Endothelial cell (in vitro differentiated cells): ENCODE results near the gene TMEM225B. TPM values are rescaled to one million over a fixed set of nuclear protein-coding genes. Genes with fewer than 3 reads are reported as not detected.

Source experiments
- DNase-seq: peaks from one replicate; pipeline ENCODE4 v3.0.0; 2021; ENCODE audit warnings: low spot score
- H3K27ac Mint-ChIP-seq: one replicate; pipeline ENCODE4 v1.8.0; 2021; ENCODE audit warnings: mixed read lengths, inconsistent platforms; ENCODE audit not compliant: unreplicated experiment
- H3K27me3 Mint-ChIP-seq: one replicate; pipeline ENCODE4 v1.8.0; 2021; ENCODE audit warnings: mild to moderate bottlenecking, moderate library complexity, mixed read lengths, inconsistent platforms; ENCODE audit not compliant: unreplicated experiment
- H3K36me3 Mint-ChIP-seq: one replicate; pipeline ENCODE4 v1.8.0; 2021; ENCODE audit warnings: mild to moderate bottlenecking, low read depth, mixed read lengths, inconsistent platforms; ENCODE audit not compliant: unreplicated experiment
- H3K4me1 Mint-ChIP-seq: one replicate; pipeline ENCODE4 v1.8.0; 2021; ENCODE audit warnings: mild to moderate bottlenecking, mixed read lengths, inconsistent platforms; ENCODE audit not compliant: unreplicated experiment
- H3K4me3 Mint-ChIP-seq: one replicate; pipeline ENCODE4 v1.8.0; 2021; ENCODE audit warnings: mild to moderate bottlenecking, mixed read lengths, inconsistent platforms; ENCODE audit not compliant: unreplicated experiment
- H3K9me3 Mint-ChIP-seq: one replicate; pipeline ENCODE4 v1.8.0; 2021; ENCODE audit warnings: mixed read lengths, inconsistent platforms; ENCODE audit not compliant: unreplicated experiment
- total RNA-seq: library from RNA; stranded (reverse); fragmentation: NEBNext Ultra II Directional; extraction: Animal tissue kit (Norgen Biotek cat#: 25700); gene quantifications from one replicate; pipeline ENCODE4 v1.2.1, GENCODE V29; 2021; ENCODE audit not compliant: unreplicated experiment
- TF ChIP-seq, protein P1 (sequence below): fragments of 200-600 bp; sonication (generic); IDR thresholded peaks from one replicate; pipeline ENCODE4 v1.5.0; 2021; ENCODE audit warnings: antibody characterized with exemption; ENCODE audit not compliant: unreplicated experiment

Gene TMEM225B
- total RNA-seq, 1 donor from 2014 or later, result 0.46 TPM

DNA sequence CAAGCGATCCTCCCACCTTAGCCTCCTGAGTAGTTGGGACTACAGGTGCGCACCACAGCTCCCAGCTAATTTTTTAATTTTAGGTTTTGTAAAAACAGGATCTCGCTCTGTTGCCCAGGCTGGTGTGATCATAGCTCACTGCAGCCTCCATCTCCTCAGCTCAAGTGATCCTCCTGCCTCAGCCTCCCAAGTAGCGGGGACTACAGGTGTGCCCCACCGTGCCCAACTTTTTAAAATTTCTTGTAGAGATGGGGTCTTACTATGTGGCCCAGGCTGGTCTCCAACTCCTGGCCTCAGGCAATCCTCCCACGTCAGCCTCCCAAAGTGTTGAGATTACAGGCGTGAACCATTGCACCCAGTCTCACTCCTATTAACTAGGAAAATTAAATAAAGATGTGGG lies 7.5 kb downstream of the TMEM225B start:
- no peak for DNase-seq
- TF ChIP-seq, protein P1, sequence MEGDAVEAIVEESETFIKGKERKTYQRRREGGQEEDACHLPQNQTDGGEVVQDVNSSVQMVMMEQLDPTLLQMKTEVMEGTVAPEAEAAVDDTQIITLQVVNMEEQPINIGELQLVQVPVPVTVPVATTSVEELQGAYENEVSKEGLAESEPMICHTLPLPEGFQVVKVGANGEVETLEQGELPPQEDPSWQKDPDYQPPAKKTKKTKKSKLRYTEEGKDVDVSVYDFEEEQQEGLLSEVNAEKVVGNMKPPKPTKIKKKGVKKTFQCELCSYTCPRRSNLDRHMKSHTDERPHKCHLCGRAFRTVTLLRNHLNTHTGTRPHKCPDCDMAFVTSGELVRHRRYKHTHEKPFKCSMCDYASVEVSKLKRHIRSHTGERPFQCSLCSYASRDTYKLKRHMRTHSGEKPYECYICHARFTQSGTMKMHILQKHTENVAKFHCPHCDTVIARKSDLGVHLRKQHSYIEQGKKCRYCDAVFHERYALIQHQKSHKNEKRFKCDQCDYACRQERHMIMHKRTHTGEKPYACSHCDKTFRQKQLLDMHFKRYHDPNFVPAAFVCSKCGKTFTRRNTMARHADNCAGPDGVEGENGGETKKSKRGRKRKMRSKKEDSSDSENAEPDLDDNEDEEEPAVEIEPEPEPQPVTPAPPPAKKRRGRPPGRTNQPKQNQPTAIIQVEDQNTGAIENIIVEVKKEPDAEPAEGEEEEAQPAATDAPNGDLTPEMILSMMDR, result no peak
- Mint-ChIP-seq H3K4me3 (no peak overlapping the region), H3K27ac (no peak overlapping the region), H3K36me3 (no peaks in the 10 kb centered on the region), H3K4me1 (no peaks in the 10 kb centered on the region), H3K9me3 (no peaks in the 10 kb centered on the region), H3K27me3 (peaks cover 2% of the 10 kb centered on the region)

DNA sequence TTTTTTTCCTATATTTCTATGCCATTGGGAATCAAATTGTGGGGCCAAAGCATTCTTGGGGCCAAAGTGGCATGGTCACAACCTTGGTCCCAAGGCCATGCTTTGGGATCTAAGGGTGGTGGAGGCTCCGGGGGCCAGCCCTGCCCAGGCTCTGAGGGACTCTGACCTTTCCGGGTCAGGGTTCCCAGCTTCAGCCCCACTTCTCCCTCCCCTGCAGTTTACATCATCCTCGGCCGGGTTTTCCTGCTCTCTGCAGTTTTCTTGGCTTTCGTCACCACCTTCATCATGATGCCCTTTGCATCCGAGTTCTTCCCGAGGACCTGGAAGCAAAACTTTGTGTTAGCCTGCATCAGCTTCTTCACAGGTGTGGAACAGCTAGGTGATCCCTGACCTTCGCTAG lies 8.5 kb downstream of the TMEM225B start:
- Mint-ChIP-seq H3K9me3 (no peaks in the 10 kb centered on the region), H3K27ac (no peak overlapping the region), H3K27me3 (peaks cover 4% of the 10 kb centered on the region), H3K4me1 (no peaks in the 10 kb centered on the region), H3K4me3 (no peak overlapping the region), H3K36me3 (no peaks in the 10 kb centered on the region)
- no peak for DNase-seq
- TF ChIP-seq, protein P1, result no peak

DNA sequence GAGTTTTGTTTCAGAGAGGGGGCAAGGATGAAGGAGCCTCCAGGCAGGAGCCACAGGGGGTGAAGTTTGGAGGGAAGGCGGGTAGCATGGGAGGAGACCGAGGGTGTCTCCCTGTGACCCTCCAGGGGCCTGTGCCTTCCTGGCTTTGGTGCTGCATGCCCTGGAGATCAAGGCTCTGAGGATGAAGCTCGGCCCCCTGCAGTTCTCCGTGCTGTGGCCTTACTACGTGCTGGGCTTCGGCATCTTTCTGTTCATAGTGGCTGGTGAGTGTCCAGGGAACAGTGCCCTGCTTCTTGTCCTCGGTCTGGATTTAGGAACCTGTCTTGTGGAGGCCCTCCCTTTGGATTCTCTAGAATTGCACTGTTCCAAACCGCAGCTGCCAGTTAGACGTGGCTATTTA lies 9.5 kb downstream of the TMEM225B start:
- no peak for DNase-seq
- no peaks in the 10 kb centered on the region for H3K4me1 Mint-ChIP-seq
- no peaks in the 10 kb centered on the region for H3K36me3 Mint-ChIP-seq
- TF ChIP-seq, protein P1, result no peak
- peaks cover 4% of the 10 kb centered on the region for H3K27me3 Mint-ChIP-seq
- H3K27ac Mint-ChIP-seq, result no peak overlapping the region
- no peak overlapping the region for H3K4me3 Mint-ChIP-seq
- H3K9me3 Mint-ChIP-seq, result no peaks in the 10 kb centered on the region

DNA sequence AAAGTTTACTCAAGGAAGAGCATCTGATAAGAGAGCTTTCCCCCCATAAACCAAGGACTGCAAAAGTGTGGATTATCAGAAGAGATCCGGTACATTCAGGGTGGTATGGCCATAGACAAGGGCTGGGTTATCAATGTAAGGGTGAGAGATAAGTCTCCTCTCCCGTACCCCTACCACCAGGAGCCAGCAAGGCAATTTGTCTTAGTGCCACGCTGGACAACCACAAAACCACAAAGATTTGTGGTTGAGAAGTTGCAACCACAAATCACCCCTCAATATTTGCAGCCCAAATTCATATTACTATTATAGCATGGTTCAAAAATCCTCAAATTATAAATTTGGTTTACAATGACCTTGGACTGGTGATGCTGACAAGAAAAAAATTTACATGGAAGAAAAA lies 16.4 kb downstream of the TMEM225B start:
- H3K36me3 Mint-ChIP-seq, result peaks cover 15% of the 10 kb centered on the region
- no peak for DNase-seq
- peaks cover 12% of the 10 kb centered on the region for H3K27me3 Mint-ChIP-seq
- TF ChIP-seq, protein P1, result no peak
- H3K4me1 Mint-ChIP-seq, result peaks cover 12% of the 10 kb centered on the region
- no peaks in the 10 kb centered on the region for H3K9me3 Mint-ChIP-seq
- peak overlapping the region; percentile 24 for H3K4me3 Mint-ChIP-seq
- no peak overlapping the region for H3K27ac Mint-ChIP-seq

DNA sequence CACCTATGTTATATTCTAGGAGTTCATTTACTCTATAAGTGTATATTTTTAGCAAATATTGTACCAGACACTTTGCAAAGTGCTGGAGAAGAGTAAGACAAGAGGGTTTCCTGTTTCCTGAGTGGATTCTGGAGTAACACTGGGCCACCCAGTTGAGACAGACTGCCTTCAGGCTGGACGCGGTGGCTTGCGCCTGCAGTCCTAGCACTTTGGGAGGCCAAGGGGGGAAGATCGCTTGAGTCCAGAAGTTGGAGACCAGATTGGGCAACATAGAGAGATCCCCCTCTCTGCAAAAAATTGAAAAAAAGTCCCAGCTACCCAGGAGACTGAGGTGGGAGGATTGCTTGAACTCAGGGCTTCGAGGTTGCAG lies 17.9 kb downstream of the TMEM225B start:
- no peaks in the 10 kb centered on the region for H3K9me3 Mint-ChIP-seq
- peaks cover 22% of the 10 kb centered on the region for H3K4me1 Mint-ChIP-seq
- H3K27me3 Mint-ChIP-seq, result peaks cover 7% of the 10 kb centered on the region
- H3K36me3 Mint-ChIP-seq, result peaks cover 25% of the 10 kb centered on the region
- TF ChIP-seq, protein P1, result no peak
- DNase-seq, result no peak
- no peak overlapping the region for H3K27ac Mint-ChIP-seq
- peak overlapping the region; percentile 95 for H3K4me3 Mint-ChIP-seq
